Astrocyte (in vitro differentiated cells and primary cell): ENCODE measurements around the gene HMX2. TPM values are rescaled to one million over a fixed set of nuclear protein-coding genes. Genes with fewer than 3 reads are reported as not detected.

Experiments
- DNase-seq: peaks from one replicate; pipeline ENCODE4 v3.0.0-alpha.2; 2010; ENCODE audit warnings: low read depth
- FAIRE-seq: peaks from 2 replicates; lab custom pipeline; 2011; peaks lifted over from hg19 to GRCh38; lab: Jason Lieb, UNC
- H2AFZ ChIP-seq: 2 replicates; pipeline ENCODE4 v1.6.0; 2012; ENCODE audit warnings: low read depth, low read length, inconsistent platforms
- H3K27ac ChIP-seq: 2 replicates; pipeline ENCODE4 v1.5.1; 2011; ENCODE audit warnings: low read depth, low read length, inconsistent platforms
- H3K27me3 ChIP-seq: 2 replicates; pipeline ENCODE4 v1.6.0; 2011; ENCODE audit warnings: low read length, inconsistent platforms; ENCODE audit not compliant: insufficient read depth
- H3K36me3 ChIP-seq: 2 replicates; pipeline ENCODE4 v1.5.1; 2011; ENCODE audit warnings: low read length, inconsistent platforms; ENCODE audit not compliant: insufficient read depth
- H3K4me1 ChIP-seq: 2 replicates; pipeline ENCODE4 v1.5.1; 2011; ENCODE audit warnings: low read length, inconsistent platforms; ENCODE audit not compliant: insufficient read depth
- H3K4me2 ChIP-seq: 2 replicates; pipeline ENCODE4 v1.6.0; 2012; ENCODE audit warnings: low read length, inconsistent platforms
- H3K4me3 ChIP-seq: 2 replicates; pipeline ENCODE4 v1.5.1; 2011; ENCODE audit warnings: low read depth, mild to moderate bottlenecking, low read length, inconsistent platforms; ENCODE audit not compliant: insufficient read depth
- H3K79me2 ChIP-seq: 2 replicates; pipeline ENCODE4 v1.6.0; 2012; ENCODE audit warnings: mild to moderate bottlenecking, low read length, inconsistent platforms; ENCODE audit not compliant: insufficient read depth
- H3K9ac ChIP-seq: 2 replicates; pipeline ENCODE4 v1.6.0; 2012; ENCODE audit warnings: mild to moderate bottlenecking, low read length, inconsistent platforms
- H3K9me3 ChIP-seq: 2 replicates; pipeline ENCODE4 v1.5.1; 2012; ENCODE audit warnings: low read depth, mild to moderate bottlenecking, low read length, inconsistent platforms; ENCODE audit not compliant: insufficient read depth
- H4K20me1 ChIP-seq: 2 replicates; pipeline ENCODE4 v1.6.0; 2012; ENCODE audit warnings: low read length, inconsistent platforms; ENCODE audit not compliant: insufficient read depth
- H3K27ac Mint-ChIP-seq: one replicate; pipeline ENCODE4 v1.8.0; 2021; ENCODE audit warnings: mild to moderate bottlenecking, mixed read lengths; ENCODE audit not compliant: unreplicated experiment
- H3K27me3 Mint-ChIP-seq: one replicate; pipeline ENCODE4 v1.8.0; 2021; ENCODE audit warnings: low read depth, mixed read lengths; ENCODE audit not compliant: unreplicated experiment
- H3K36me3 Mint-ChIP-seq: one replicate; pipeline ENCODE4 v1.8.0; 2021; ENCODE audit warnings: low read depth, mixed read lengths; ENCODE audit not compliant: unreplicated experiment
- H3K4me1 Mint-ChIP-seq: one replicate; pipeline ENCODE4 v1.8.0; 2021; ENCODE audit warnings: low read depth, mixed read lengths; ENCODE audit not compliant: unreplicated experiment
- H3K4me3 Mint-ChIP-seq: one replicate; pipeline ENCODE4 v1.8.0; 2021; ENCODE audit warnings: mild to moderate bottlenecking, moderate library complexity, mixed read lengths; ENCODE audit not compliant: unreplicated experiment
- H3K9me3 Mint-ChIP-seq: one replicate; pipeline ENCODE4 v1.8.0; 2021; ENCODE audit warnings: mild to moderate bottlenecking, mixed read lengths; ENCODE audit not compliant: unreplicated experiment
- CTCF ChIP-seq: IDR thresholded peaks from 2 replicates; pipeline ENCODE4 v1.5.1; 2011; ENCODE audit warnings: low read depth, mild to moderate bottlenecking, inconsistent platforms, low read length, moderate library complexity; ENCODE audit not compliant: insufficient read depth
- EZH2 ChIP-seq: IDR thresholded peaks from 2 replicates; pipeline ENCODE4 v1.6.1; 2012; ENCODE audit warnings: mild to moderate bottlenecking, low read length, inconsistent platforms; ENCODE audit not compliant: insufficient read depth
- total RNA-seq: library from RNA; stranded (reverse); gene quantifications from 2 replicates; pipeline ENCODE4 v1.2.1, GENCODE V29; 2021

Gene HMX2
- total RNA-seq, 1 donor from 2014 or later, result not detected

DNA sequence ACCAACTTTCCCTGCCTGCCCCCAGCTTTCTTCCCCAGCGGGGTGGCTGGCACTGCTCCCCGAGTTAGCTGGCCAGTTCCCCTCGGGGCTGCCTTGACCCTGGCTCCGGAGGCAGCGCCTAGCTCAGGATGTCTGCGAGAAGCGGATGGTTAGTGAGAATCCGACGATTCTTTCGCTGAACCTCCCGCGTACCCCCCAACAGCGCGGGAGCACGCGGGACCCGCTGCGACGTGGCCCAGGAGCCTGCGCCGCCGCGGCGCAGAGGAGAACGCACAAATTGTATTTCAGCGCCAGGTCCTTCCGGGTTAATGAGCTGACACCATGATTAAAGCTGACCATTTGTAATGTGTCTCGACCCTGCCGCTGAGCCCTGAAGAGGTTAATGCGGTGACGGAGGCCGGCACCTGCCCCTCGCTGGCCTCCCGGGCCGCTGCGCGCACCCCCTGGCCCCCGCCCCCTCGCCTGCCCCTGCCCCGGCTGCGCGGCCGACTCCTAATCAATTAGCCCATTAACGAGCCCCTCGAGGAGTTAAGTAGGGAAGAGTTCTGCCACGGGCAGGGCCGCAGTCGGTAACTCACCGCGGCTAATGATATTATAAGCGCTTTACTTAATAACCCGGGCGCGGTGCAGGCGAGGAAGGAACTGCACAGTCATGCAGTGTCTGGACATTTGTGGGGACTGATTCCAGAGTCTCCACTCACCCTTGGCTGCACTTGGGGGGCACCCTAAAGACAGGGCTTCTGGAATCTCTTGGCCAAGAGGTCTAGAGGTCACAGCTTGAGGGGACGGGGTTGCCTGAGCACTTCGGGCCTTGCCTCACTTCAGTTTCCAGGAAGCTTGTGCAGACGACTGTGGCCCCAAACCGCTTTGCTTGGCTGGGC, 1.7 kb upstream of the HMX2 start:
- Mint-ChIP-seq H3K9me3 (peaks cover 24% of the 10 kb centered on the region), H3K27ac (peak overlapping the region; percentile 81), H3K27me3 (peaks cover 73% of the 10 kb centered on the region), H3K4me1 (no peaks in the 10 kb centered on the region), H3K4me3 (no peak overlapping the region), H3K36me3 (peaks cover 4% of the 10 kb centered on the region)
- Histone ChIP-seq H2AFZ (no peak overlapping the region), H3K27me3 (peaks cover 96% of the 10 kb centered on the region), H3K9me3 (no peaks in the 10 kb centered on the region), H3K27ac (no peak overlapping the region), H3K4me1 (peaks cover 5% of the 10 kb centered on the region), H4K20me1 (peaks cover 21% of the 10 kb centered on the region), H3K4me2 (no peak overlapping the region), H3K36me3 (no peaks in the 10 kb centered on the region), H3K79me2 (no peaks in the 10 kb centered on the region), H3K9ac (no peak overlapping the region), H3K4me3 (no peak overlapping the region)
- FAIRE-seq, result no peak
- TF ChIP-seq CTCF, result no peak
- TF ChIP-seq EZH2, result peak; percentile 96
- no peak for DNase-seq

DNA sequence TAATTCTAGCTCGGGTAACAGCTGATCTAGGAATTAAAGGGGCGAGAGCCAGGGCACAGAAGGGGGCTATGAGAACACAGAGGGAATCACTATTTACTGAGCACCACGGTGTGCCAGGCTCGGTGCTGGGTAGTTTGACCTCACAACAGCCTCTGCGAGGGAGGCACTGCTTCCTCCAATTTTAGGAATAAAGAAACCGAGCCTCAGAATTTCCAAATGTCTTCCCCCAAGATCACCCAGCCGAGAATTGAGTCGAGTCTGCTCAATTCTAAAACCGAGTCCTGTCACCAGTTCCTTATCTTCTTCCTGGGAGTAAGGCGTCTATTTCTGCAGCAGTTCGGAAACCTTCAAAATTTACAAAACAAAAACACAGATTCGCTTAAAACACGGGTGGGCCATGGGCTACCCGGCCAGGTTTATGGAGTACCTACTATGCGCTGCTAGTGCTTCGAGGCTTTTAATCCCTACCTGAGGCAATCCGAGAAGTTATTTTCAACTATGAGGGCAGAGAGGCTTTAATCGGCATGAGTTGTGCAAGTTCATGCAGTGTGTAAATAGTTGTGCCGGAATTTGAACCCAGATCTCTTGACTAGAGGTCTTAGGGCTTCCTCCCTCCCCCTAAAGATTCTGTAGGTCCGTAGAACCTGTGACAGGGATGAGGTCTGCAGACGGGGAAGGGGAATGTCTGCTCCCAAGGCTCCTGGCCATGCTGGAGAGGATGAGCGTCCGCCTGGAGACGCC, 872 bp upstream of the HMX2 start:
- peak overlapping the region; percentile 81 for H3K27ac Mint-ChIP-seq
- TF ChIP-seq CTCF (no peak), EZH2 (peak; percentile 50)
- H3K27me3 Mint-ChIP-seq, result peaks cover 73% of the 10 kb centered on the region
- H3K9me3 Mint-ChIP-seq, result peaks cover 21% of the 10 kb centered on the region
- Histone ChIP-seq H4K20me1 (peaks cover 16% of the 10 kb centered on the region), H3K9ac (no peak overlapping the region), H3K9me3 (no peaks in the 10 kb centered on the region), H3K79me2 (no peaks in the 10 kb centered on the region), H3K27me3 (peaks cover 96% of the 10 kb centered on the region), H3K4me1 (peaks cover 5% of the 10 kb centered on the region), H3K4me2 (no peak overlapping the region), H3K27ac (no peak overlapping the region), H3K4me3 (no peak overlapping the region), H3K36me3 (no peaks in the 10 kb centered on the region), H2AFZ (no peak overlapping the region)
- H3K4me3 Mint-ChIP-seq, result no peak overlapping the region
- H3K36me3 Mint-ChIP-seq, result peaks cover 4% of the 10 kb centered on the region
- no peak for DNase-seq
- H3K4me1 Mint-ChIP-seq, result no peaks in the 10 kb centered on the region
- FAIRE-seq, result no peak
